Ecto neural progenitor cell (in vitro differentiated cells): ENCODE results near the gene METTL22.

Experiments used
- DNase-seq: peaks from one replicate; pipeline ENCODE4 v3.0.0-alpha.2; 2018; ENCODE audit warnings: low spot score

The METTL22 gene

GRCh38 chr16:8696880-8697279, 75.4 kb downstream of the METTL22 start:
- DNase-seq, result no peak

GRCh38 chr16:8697965-8698364, 76.5 kb downstream of the METTL22 start:
- no peak for DNase-seq
